ENCODE data around the gene PRKCZ.

The PRKCZ gene

DNA sequence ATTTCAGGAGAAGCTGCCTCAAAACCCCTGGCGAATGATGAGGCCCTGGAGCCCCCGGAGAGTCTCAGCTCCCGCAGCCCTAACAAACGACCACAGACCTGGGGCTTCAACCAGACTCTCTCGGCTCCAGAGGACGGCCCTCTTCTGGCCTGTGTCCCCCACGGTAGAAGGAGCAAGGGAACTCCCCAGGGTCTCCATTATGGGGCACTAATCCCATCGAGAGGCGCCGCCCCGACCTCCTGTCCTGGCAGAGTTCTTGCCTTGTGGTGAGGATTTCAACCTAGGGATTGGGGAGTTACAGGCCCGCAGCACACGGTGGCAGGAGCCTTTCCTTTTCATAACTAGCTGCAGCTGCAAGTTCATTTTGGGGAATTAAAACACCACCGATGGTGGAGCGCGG lies 138.1 kb downstream of the PRKCZ start:
- no peak for DNase-seq
- H3K4me1 ChIP-seq = peaks cover 0 to 33% (median 32%) of the 10 kb centered on the region in 4 donors
- peaks cover 0 to 35% (median 3%) of the 10 kb centered on the region in 3 donors for H3K36me3 ChIP-seq
- H3K4me3 ChIP-seq = no peak overlapping the region
- TF ChIP-seq, protein P1, sequence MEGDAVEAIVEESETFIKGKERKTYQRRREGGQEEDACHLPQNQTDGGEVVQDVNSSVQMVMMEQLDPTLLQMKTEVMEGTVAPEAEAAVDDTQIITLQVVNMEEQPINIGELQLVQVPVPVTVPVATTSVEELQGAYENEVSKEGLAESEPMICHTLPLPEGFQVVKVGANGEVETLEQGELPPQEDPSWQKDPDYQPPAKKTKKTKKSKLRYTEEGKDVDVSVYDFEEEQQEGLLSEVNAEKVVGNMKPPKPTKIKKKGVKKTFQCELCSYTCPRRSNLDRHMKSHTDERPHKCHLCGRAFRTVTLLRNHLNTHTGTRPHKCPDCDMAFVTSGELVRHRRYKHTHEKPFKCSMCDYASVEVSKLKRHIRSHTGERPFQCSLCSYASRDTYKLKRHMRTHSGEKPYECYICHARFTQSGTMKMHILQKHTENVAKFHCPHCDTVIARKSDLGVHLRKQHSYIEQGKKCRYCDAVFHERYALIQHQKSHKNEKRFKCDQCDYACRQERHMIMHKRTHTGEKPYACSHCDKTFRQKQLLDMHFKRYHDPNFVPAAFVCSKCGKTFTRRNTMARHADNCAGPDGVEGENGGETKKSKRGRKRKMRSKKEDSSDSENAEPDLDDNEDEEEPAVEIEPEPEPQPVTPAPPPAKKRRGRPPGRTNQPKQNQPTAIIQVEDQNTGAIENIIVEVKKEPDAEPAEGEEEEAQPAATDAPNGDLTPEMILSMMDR (IDR thresholded peaks at IDR 0.05) = no peak
- no peaks in the 10 kb centered on the region for H3K9me3 ChIP-seq
- intact Hi-C loops (cut with DNase I; ENCODE audit: low total_unique reads) = no loop called here
- H3K27me3 ChIP-seq = no peaks in the 10 kb centered on the region
- no peak overlapping the region for H3K27ac ChIP-seq

DNA sequence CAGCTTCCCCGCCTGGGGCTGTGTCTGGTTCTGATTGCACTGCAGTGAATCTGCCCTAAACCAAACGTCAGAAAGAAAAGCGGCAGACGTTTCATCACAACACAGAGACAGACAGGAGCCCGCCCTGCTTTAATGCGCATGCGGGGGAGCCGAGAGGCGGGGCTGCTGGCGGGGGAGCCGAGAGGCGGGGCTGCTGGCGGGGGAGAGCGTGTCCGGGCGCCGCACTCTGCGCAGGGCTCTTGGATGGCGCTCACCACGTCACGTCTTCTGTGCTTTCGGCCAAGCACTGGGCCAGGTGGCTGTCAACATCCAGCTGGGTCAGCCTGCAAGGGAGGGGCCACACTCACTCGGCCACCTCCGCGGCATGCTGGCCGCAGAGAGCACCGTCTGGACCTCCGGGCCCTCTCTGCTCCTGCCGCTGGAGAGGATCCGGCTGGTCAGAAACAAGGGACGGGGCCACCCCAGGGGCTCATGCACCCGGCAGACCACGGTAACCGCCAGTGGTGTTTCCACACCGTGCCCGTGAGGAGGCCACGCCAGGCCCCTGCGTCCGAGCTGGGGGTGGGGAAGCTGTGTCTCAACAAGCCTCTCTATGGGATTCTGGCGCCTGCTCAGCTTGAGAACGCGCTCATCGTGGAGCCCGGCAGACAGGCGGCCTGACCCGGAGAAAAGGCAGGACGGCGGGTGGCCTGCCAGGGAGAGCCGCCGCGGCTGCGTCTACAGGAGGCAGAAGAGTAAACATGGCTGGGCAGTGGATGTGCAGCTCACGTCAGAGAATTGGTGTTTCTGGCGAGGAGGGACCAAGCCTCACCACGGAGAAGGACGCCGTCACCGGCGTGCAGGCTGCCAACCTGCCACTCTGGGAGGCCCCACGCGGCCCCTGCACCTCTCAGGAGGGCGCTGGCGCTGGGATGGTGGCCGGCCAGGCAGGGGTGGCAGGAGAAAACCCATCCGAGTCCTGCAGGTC lies 139.5 kb downstream of the PRKCZ start:
- Histone ChIP-seq H3K27ac (peak overlapping the region; percentile 93 to 97), H3K4me3 (peak overlapping the region; percentile 63 to 79), H3K9me3 (no peaks in the 10 kb centered on the region), H3K4me1 (peaks cover 0 to 44% (median 42%) of the 10 kb centered on the region in 4 donors), H3K27me3 (no peaks in the 10 kb centered on the region), H3K36me3 (peaks cover 0 to 21% (median 3%) of the 10 kb centered on the region in 3 donors)
- TF ChIP-seq, protein P1 (IDR thresholded peaks at IDR 0.05) = no peak
- DNase-seq = peak; percentile 94 to 99
- intact Hi-C loops (cut with DNase I; ENCODE audit: low total_unique reads) = no loop called here

DNA sequence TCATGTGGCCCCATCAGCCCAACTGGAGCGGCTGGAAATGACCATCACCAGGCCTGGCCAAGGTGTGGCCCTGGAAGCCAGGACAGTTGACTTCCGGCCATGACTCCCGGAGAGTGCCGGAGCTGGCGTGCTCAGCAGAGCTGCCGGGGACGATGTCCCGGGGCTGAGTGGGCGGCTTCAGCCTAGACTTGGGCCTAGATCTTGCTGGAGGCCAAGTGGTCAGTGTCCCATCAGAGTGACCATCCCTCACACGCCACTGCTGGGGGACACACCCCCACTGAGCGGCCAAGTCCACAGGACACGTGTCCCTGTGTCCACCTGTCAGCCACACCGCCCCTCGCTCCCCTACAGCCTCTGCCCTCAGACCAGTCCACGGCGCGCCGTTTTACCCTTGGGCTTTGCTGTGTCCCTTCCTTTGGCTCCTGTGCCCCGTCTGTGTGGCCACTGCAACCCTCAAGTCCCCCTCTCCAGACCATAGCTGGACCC lies 140.3 kb downstream of the PRKCZ start:
- H3K9me3 ChIP-seq = no peaks in the 10 kb centered on the region
- H3K27me3 ChIP-seq = no peaks in the 10 kb centered on the region
- H3K36me3 ChIP-seq = peaks cover 0 to 13% (median 0%) of the 10 kb centered on the region in 3 donors
- intact Hi-C loops (cut with DNase I; ENCODE audit: low total_unique reads) = no loop called here
- peaks cover 0 to 49% (median 46%) of the 10 kb centered on the region in 4 donors for H3K4me1 ChIP-seq
- TF ChIP-seq, protein P1 (IDR thresholded peaks at IDR 0.05) = no peak
- DNase-seq = no peak
- H3K27ac ChIP-seq = peak overlapping the region; percentile 93 to 97
- peak overlapping the region; percentile 63 to 79 for H3K4me3 ChIP-seq

- Histone ChIP-seq H3K27me3 (no peaks in the 10 kb centered on the region), H3K4me3 (no peak overlapping the region), H3K9me3 (no peaks in the 10 kb centered on the region), H3K27ac (peak overlapping the region; percentile 93 to 94), H3K4me1 (peaks cover 0 to 54% (median 49%) of the 10 kb centered on the region in 4 donors), H3K36me3 (no peaks in the 10 kb centered on the region)
- TF ChIP-seq, protein P1 (IDR thresholded peaks at IDR 0.05) = no peak
- DNase-seq = no peak
- intact Hi-C loops (cut with DNase I; ENCODE audit: low total_unique reads) = no loop called here
Observed at GRCh38 chr1:2192031-2192995, 142.1 kb downstream of the PRKCZ start.
